ENCODE measurements around the gene TF.

The TF gene

GRCh38 chr3:133769536-133769935 is 23.3 kb downstream of the TF start:
- Histone ChIP-seq H3K9me2 (replicated peaks; ENCODE audit: insufficient read depth, low read length) (no peaks in the 10 kb centered on the region), H3K27ac (ENCODE audit: low read length) (no peak overlapping the region), H3F3A (ENCODE audit: insufficient read depth, low read length) (no peaks in the 10 kb centered on the region), H2AFZ (ENCODE audit: low read length) (no peak overlapping the region), H3K9ac (ENCODE audit: low read length) (no peak overlapping the region), H3K79me2 (ENCODE audit: low read length) (no peaks in the 10 kb centered on the region), H3K9me3 (replicated peaks; ENCODE audit: insufficient read depth, low read length) (no peaks in the 10 kb centered on the region), H3K36me3 (replicated peaks; ENCODE audit: insufficient read depth, low read length) (no peaks in the 10 kb centered on the region), H3K4me1 (ENCODE audit: low read length) (no peaks in the 10 kb centered on the region), H3K4me3 (ENCODE audit: low read length) (no peak overlapping the region), H3K27me3 (replicated peaks; ENCODE audit: insufficient read depth, low read length) (no peaks in the 10 kb centered on the region), H3K4me2 (ENCODE audit: low read depth, low read length) (no peak overlapping the region), H4K20me1 (ENCODE audit: insufficient read depth, low read length) (no peaks in the 10 kb centered on the region)
- TF ChIP-seq EZH2phosphoT487 (IDR thresholded peaks at IDR 0.05; ENCODE audit: low read length): no peak
- TF ChIP-seq CTCF (IDR thresholded peaks at IDR 0.05; ENCODE audit: low read length): no peak
- TF ChIP-seq EZH2 (optimal IDR thresholded peaks at IDR 0.05; ENCODE audit: low read depth, low read length): no peak
- DNase-seq: no peak

DNA sequence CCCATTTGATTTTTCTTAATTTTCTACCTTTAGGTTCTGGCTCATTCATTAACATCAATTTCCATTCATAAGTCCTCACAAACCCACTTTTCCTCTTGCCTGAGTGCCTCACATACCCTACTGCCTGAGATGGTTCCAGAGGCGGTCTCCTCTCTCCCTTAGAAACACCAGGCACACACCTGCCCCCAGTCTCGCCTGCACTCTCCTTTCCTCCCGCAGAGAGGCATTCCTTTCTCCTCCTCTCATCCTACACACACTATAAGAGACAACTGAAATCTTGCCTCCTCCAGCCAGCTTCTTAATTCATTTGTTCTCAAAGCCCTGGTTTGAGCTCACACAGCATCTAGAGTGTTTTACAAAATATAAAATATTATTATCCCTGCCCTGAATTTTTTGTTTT is 27.5 kb downstream of the TF start:
- Histone ChIP-seq H4K20me1 (ENCODE audit: insufficient read depth, low read length) (no peaks in the 10 kb centered on the region), H3K9me2 (replicated peaks; ENCODE audit: insufficient read depth, low read length) (no peaks in the 10 kb centered on the region), H3K9ac (ENCODE audit: low read length) (no peak overlapping the region), H3K79me2 (ENCODE audit: low read length) (no peaks in the 10 kb centered on the region), H3K4me1 (ENCODE audit: low read length) (no peaks in the 10 kb centered on the region), H3K9me3 (replicated peaks; ENCODE audit: insufficient read depth, low read length) (no peaks in the 10 kb centered on the region), H2AFZ (ENCODE audit: low read length) (no peak overlapping the region), H3K27ac (ENCODE audit: low read length) (no peak overlapping the region), H3F3A (ENCODE audit: insufficient read depth, low read length) (no peaks in the 10 kb centered on the region), H3K27me3 (replicated peaks; ENCODE audit: insufficient read depth, low read length) (no peaks in the 10 kb centered on the region), H3K36me3 (replicated peaks; ENCODE audit: insufficient read depth, low read length) (no peaks in the 10 kb centered on the region), H3K4me3 (ENCODE audit: low read length) (no peak overlapping the region), H3K4me2 (ENCODE audit: low read depth, low read length) (no peak overlapping the region)
- no peak for DNase-seq
- TF ChIP-seq EZH2phosphoT487 (IDR thresholded peaks at IDR 0.05; ENCODE audit: low read length) (no peak), CTCF (IDR thresholded peaks at IDR 0.05; ENCODE audit: low read length) (no peak), EZH2 (optimal IDR thresholded peaks at IDR 0.05; ENCODE audit: low read depth, low read length) (no peak)

- Histone ChIP-seq H3F3A (ENCODE audit: insufficient read depth, low read length) (no peaks in the 10 kb centered on the region), H3K79me2 (ENCODE audit: low read length) (no peaks in the 10 kb centered on the region), H3K4me3 (ENCODE audit: low read length) (no peak overlapping the region), H2AFZ (ENCODE audit: low read length) (no peak overlapping the region), H3K27me3 (replicated peaks; ENCODE audit: insufficient read depth, low read length) (no peaks in the 10 kb centered on the region), H3K9me2 (replicated peaks; ENCODE audit: insufficient read depth, low read length) (no peaks in the 10 kb centered on the region), H4K20me1 (ENCODE audit: insufficient read depth, low read length) (no peaks in the 10 kb centered on the region), H3K9me3 (replicated peaks; ENCODE audit: insufficient read depth, low read length) (no peaks in the 10 kb centered on the region), H3K27ac (ENCODE audit: low read length) (no peak overlapping the region), H3K4me2 (ENCODE audit: low read depth, low read length) (no peak overlapping the region), H3K36me3 (replicated peaks; ENCODE audit: insufficient read depth, low read length) (no peaks in the 10 kb centered on the region), H3K4me1 (ENCODE audit: low read length) (no peaks in the 10 kb centered on the region), H3K9ac (ENCODE audit: low read length) (no peak overlapping the region)
- TF ChIP-seq CTCF (IDR thresholded peaks at IDR 0.05; ENCODE audit: low read length): no peak
- no peak for TF ChIP-seq EZH2 (optimal IDR thresholded peaks at IDR 0.05; ENCODE audit: low read depth, low read length)
- no peak for TF ChIP-seq EZH2phosphoT487 (IDR thresholded peaks at IDR 0.05; ENCODE audit: low read length)
- no peak for DNase-seq
Measured at GRCh38 chr3:133775309-133775708, 29.1 kb downstream of the TF start.
